ENCODE results near the gene SPECC1.
A peak's percentile ranks its signal among the peaks of the same experiment; 100 is the strongest.
"Not testable (repeated sequence)": the region's sequence is repeated elsewhere in the genome, so short reads cannot be mapped to it uniquely, and the experiment has no call there.

Gene SPECC1

GRCh38 chr17:20127360-20128035 is 118.3 kb downstream of the SPECC1 start:
- no peak for DNase-seq (ENCODE audit: low read depth)

DNA sequence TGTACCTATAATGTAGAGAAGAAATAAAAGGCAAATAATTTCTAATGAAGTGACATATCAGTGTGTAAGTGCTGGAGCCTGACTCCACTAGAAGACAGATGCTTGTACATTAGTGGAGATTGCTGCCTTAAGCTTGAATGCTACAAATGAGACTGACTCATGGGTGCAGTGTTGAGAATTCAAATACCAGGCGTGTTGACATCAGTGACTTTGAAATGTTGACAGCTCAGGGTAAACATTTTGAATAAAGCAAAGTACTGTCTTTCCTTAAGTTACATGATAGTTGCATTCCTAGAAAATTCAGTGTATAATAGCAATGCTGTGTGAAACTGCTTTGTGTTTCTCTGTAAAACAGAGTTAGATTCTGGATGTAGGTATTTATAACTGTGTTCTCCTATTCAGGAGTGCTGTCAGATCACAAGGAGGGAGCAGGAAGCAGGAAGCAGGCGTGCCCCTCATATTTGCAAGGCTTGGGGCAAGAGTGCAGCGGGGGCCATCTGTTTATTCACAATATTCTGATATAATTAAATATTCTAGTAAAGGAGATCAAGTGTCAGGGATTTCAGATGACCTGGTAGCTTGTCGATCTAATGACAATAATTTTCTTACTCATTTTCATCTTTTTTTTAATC is 119.0 kb downstream of the SPECC1 start:
- no peak for DNase-seq (ENCODE audit: low read depth)

DNA sequence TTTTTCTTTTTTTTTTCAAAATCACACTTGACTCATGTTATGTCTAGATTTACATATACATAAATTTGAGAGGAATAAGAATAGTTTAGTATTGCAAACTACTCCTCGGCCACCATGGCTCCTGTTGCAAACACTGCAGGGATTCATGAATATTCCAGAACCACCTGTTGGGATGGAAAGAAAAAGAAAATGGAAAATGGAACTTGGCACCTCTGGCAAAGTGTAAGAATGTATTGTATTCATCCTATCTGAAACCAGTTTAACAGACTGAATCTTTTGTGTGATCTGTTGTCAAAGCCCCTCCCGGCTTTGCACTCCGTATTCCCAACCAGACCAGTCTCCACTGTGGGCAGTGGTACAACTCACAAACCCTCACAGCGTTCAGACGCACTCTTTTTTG is 124.4 kb downstream of the SPECC1 start:
- no peak for DNase-seq (ENCODE audit: low read depth)

DNA sequence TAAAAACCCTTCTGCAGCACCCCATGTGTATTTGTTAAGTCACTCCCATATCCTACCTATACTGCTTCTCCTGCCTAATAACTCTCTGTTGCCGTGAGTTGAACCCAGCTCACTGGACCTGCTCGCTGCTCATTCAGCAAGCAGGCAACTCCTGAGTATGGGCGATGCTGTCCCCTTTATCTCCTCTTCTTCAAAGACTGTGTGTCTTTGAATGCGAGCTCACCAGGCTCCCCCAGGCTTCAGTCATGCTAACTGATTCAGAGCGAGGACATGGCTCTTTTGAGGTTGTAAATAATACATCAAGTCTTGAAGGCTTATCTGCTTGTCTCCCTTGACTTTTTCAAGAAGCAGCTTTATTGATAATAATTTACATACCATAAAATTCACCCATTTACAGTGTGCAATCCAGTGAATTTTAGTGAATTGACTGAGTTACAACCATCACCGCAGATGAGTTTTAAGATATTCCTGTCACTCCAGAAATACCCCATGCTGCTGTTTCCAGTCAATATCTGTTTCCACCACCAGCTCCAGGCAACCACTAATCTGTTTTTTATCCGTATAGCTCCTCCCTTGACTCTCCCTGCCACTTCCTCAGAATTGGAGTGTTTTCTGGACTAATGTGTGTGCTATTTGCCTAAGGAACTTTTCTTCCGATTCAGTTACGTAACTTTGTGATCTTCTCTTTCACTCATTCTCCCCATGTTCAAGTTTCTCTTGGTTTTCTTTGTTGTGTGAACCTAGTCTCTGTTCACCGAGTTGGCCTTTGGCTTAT is 132.2 kb downstream of the SPECC1 start:
- no peak for DNase-seq (ENCODE audit: low read depth)

GRCh38 chr17:20142268-20142667 is 133.1 kb downstream of the SPECC1 start:
- DNase-seq (ENCODE audit: low read depth), result no peak

DNA sequence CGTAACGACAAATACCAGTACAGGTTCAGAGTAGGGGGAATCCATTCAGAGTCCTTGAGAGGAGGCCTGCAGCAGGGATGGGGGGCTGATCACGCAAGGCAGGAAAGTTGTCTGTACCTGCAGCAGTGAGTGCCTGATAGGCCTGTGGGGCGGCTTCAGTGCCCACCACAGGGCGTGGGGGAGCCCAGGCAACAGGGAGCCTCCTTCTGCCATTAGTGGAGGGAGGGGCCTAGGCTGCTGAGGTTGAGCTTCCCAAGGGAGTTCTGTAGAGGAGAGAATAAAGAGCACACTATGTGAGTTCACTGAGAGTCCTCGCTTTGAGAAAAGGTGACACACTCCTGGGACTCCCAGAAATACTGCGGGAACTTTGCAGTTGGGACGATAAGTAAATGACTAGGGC is 134.6 kb downstream of the SPECC1 start:
- no peak for DNase-seq (ENCODE audit: low read depth)

DNA sequence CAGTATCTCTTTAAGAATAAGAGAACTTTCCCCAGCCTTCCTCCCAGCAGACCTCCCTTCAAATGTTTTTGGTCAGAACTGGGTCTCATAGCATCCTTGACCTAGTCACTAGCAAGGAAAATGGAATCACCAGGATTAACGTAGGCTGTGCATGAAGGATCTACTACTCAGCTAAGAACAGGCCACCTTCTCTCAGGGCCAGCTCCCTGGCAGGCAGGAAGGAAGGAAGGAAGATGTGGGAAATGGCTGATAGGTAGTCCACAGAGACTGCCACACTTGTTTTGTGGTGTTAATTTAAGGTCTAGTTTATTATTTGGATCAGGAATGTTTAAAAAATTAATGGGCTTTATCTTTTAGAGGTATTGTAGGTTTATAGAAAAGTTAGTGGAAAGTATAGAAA is 136.4 kb downstream of the SPECC1 start:
- no peak for DNase-seq (ENCODE audit: low read depth)

- DNase-seq (ENCODE audit: low read depth), result no peak
Measured at GRCh38 chr17:20149251-20149650, 140.1 kb downstream of the SPECC1 start.

DNA sequence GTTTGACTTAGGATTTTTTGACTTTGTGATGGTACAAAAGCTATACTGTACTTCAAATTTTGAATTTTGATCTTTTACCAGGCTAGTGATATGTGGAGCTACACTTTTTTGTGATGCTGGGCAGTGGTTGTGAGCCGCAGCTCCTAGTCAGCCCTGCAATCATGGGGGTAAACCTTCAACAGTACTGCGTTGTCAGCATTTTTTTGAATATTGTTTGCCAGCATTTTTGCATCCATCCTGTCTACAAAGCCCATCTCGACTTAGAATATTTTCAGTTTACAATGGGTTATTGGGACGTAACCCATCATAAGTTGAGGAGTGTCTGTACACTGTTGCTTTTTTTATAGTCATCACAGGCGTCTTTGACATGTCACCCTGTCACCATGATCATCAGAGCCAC is 142.0 kb downstream of the SPECC1 start:
- DNase-seq (ENCODE audit: low read depth), result no peak

DNA sequence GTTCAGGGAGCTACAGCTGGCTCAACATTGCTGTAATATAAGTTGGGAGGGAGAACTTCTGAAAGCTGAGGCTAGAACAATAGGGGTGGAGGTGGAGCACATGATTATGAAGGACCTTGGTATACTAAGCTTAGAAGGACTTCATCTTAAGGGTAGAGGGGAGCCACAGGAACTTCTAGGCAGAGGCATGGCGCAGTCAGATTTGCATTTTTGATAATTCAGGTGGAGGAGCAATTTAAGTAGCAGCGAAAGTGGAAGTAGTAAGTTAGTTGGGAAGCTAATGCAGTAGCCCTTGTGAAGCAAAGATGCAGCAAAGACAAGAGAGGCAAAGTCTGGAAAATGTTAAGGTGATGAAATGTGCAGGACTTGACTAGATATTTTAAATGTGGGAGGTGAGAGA is 144.1 kb downstream of the SPECC1 start:
- DNase-seq (ENCODE audit: low read depth), result no peak

DNA sequence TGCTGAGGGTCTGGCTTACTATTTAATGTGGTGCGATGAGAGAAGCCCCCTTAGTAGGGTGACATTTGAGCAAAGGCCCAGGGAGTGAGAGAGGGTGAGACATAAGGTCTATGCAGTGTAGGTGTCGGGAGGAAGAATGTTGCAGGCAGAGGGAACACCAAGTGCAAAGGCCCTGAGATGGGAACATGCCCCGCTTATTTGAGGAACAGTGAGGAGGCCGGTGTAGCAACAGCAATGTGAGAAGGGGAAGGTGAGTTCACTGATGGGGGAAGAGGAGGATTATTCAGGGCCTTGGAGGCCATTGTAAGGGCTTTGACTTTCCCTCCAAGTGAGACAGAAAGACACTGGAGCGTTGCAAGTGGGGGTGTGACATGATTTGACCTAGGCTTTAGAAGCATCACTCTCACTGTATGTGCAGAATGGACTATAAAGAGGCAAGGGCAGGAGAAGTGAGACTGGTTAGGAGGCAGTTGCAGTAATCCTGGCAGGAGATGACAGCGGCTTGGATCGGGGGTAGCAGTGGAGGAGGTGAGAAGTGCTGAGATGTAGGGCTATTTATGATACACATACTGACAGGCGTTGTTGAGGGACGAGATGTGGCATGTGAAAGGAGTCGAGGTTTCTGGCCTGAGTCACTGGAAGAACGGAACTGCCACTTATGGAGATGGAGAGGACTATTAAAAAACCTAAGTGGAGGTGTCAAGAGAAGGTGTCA is 145.3 kb downstream of the SPECC1 start:
- no peak for DNase-seq (ENCODE audit: low read depth)

DNA sequence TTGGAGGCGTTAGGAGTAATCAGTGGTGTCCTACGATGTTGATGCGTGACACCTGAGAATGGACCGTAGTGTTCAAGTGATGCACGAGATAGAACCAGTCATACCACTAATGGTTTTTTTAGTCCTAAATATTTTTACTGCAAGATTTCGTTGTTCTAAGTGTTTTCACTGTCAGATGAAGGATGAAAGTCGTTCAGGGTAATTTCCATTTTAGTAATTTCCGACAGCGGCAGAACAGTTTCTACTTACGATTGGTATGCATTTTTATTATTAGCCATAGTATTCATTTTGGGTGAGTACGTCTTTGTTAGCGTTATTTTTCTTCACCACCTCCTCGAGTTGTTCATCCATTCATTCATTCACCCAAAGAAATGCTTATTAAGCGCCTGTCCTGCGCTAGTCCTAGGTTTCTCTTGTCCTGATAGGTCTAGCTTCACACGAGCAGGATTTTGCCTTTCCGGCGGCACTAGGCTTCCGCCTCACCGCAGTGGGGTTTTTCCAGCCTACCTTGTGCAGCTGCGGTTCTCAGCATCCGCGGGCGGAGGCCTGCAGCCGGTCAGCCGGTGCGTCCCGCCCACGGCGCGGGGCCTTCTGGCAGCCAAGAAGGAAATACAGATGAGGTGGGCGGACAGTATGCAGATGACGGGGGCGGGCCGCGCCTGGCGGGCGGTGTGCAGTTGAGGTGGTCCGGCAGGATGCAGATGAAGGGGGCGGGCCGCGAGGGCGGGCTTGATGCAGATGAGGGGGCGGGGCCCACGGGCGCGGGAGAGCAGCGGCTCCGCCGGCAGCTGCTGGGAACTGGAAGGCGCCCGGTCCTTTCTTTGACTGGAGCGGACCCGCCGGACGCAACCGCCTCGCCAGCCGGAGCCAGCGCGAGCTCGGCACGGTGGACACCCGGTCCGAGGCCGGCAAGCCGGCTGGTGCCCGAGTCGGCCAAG is 146.4 kb downstream of the SPECC1 start:
- peak; percentile 90 for DNase-seq (ENCODE audit: low read depth)

- DNase-seq (ENCODE audit: low read depth), result no peak
Measured at GRCh38 chr17:20156196-20157000, 147.2 kb downstream of the SPECC1 start.

DNA sequence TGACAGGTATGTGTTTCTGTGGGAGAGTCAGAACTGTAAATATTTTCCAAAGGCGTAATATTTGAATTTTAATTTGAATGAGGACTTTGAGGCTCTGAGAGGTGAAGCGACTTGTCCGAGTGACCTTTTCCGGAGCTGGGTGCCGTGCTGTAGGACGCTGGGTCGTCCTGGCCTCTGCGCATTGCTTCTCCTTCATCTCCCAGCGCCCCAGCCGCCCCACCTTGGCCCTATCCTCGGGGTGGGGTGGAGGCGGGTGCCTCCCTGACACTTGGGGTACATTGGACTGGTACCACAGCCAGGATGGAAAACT is 147.8 kb downstream of the SPECC1 start:
- no peak for DNase-seq (ENCODE audit: low read depth)

GRCh38 chr17:20158580-20158979 is 149.4 kb downstream of the SPECC1 start:
- no peak for DNase-seq (ENCODE audit: low read depth)

DNA sequence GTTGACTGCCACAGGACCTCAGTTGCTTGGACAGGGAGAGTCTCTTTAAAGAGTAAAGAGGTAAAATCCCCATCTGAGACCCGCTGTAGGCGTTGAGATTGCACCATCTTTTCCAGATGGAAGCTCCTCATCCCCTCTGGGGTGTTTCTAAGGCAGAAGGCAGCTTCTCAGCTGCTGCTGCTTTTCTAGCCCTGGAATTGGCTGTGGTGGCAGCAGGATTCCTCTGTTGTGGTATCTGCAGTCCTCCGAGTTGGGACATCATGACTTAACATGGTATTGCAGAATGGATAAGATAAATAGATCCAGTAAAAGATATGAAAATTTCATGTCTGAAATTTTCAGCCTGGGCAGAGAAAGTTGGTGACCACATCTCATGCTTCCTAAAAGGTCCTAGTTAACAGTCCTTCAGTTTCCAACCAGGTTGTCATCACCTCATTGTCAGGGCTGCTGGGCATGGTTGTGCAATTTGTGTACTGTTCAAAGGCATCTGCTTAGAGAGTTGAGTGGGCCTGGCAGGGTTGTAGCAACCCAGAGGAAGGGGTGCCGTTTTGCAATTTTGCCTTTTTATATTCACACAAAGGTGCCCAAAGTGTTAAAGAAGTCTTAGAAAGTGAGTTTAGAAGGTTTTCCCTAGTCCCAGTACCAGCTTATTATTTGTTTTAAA is 150.4 kb downstream of the SPECC1 start:
- DNase-seq (ENCODE audit: low read depth), result no peak

DNA sequence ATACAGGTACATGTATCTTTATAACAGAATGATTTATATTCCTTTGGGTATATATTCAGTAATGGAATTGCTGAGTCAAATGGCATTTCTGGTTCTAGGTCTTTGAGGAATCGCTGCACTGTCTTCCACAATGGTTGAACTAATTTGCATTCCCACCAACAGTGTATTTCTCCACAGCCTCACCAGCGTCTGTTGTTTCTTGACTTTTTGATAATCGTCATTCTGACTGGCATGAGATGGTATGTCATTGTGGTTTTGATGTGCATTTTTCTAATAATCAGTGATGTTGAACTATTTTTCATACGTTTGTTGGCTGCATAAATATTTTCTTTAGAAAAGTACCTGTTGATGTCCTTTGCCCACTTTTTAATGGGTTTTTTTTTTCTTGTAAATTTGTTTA is 156.4 kb downstream of the SPECC1 start:
- DNase-seq (ENCODE audit: low read depth), result not testable (repeated sequence)

DNA sequence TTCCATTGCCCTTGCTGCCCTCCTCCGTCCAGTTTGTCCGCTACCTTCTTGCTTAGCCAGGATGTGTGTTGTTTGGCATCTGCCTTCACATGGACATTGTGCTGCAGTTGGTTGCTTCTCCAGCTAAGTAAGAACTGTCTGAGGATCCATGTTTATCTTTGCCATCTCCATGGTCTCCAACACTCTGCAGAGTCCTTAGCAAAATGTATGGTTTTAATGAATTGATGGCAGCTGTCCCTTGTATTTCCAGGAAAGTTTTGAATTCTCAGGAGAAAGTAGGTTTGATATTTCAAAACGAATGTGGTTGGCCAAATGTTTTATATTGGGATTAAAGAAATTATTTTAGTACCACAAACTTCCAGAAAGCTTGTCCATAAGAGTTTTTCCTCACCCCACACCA is 160.9 kb downstream of the SPECC1 start:
- DNase-seq (ENCODE audit: low read depth), result no peak

- no peak for DNase-seq (ENCODE audit: low read depth)
Measured at GRCh38 chr17:20171741-20172365, 162.7 kb downstream of the SPECC1 start.

DNA sequence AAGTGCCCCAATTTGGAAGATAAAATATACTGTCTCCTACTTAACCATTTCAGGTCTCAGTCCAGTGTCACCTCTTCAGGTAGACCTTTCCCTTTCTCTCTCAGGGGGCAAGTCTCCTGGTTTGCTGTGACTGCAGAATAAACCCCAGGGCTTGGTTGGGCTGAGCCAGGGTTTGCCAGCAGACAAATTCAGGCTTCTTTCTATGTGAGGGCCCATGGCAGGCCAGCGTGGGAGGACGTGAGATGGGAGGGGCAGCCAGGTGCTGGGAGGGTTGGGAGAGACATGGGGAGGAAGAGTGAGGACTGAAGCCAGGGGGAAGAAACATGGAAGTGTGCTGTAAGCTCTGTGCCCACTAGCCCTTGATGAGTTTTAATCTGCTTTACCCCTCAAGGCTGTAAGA is 163.2 kb downstream of the SPECC1 start:
- DNase-seq (ENCODE audit: low read depth), result no peak

All from T follicular helper cell (primary cell).